Natural killer cell treated with Interleukin-12 subunit alpha and Interleukin-12 subunit beta and Interleukin-15 and Interleukin-18, amount 100 ng/mL, for 72 hours (primary cell): Measurements from ENCODE around the gene SLC17A9. TPM values are rescaled to one million over a fixed set of nuclear protein-coding genes. Genes with fewer than 3 reads are reported as not detected.
A peak's percentile ranks its signal among the peaks of the same experiment; 100 is the strongest.

Experiments
- ATAC-seq, 2 donors: fragments of 150-1000 bp; cut with Tn5 transposase in 1 of 2; sonication (Bioruptor Pico), chemical (Tn5 transposase) in 1 of 2; 2 replicates each; pipeline ENCODE4 v1.10.0; 2021
- DNase-seq: peaks from one replicate; pipeline ENCODE4 v3.0.0; 2022; ENCODE audit warnings: low spot score
- H3K27ac Mint-ChIP-seq, 2 donors: 1 replicate in 1 of 2; 2 replicates in 1 of 2; pipeline ENCODE4 v1.8.0; 2022; ENCODE audit warnings: mixed read lengths in 2 of 2, mild to moderate bottlenecking in 1 of 2, moderate library complexity in 1 of 2
- H3K27me3 Mint-ChIP-seq, 2 donors: 1 replicate in 1 of 2; 2 replicates in 1 of 2; pipeline ENCODE4 v1.8.0; 2022; ENCODE audit warnings: mixed read lengths in 2 of 2
- H3K36me3 Mint-ChIP-seq: one replicate; pipeline ENCODE4 v1.8.0; 2022; ENCODE audit warnings: mixed read lengths
- H3K4me1 Mint-ChIP-seq, 2 donors: 1 replicate in 1 of 2; 2 replicates in 1 of 2; pipeline ENCODE4 v1.8.0; 2022; ENCODE audit warnings: low read depth in 2 of 2, mixed read lengths in 2 of 2, mild to moderate bottlenecking in 1 of 2
- H3K4me3 Mint-ChIP-seq: one replicate; pipeline ENCODE4 v1.8.0; 2022; ENCODE audit warnings: mixed read lengths
- H3K9me3 Mint-ChIP-seq: 2 replicates; pipeline ENCODE4 v1.8.0; 2022; ENCODE audit warnings: mixed read lengths
- total RNA-seq, 2 donors: library from RNA; stranded (reverse); gene quantifications; one replicate each; pipeline ENCODE4 v1.2.3, GENCODE V29; 2022

Gene SLC17A9
- total RNA-seq, 2 donors from 2014 or later, result 34.9 to 100 TPM

DNA sequence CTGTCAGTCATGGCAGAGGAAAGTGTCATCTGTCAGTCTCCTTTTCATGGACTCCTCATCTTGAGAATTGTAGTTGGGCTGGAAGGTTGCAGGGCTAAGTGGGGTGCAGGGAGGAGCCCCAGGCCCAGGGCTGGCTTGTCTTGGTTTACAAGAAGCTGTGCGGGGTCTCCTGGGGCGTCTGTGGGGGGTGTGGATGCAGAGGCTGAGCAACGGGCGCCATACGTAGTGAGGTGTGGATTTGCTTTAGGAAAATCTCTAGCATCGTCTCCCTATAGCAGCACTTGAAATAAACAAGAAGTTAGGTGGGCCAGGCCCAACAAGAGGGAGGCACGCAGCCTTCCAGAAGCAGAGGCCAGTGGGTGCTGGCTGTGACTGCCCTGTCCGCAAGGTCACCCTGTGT is 1.8 kb upstream of the SLC17A9 start:
- DNase-seq (no peak), ATAC-seq (no peak)
- peaks cover 7% of the 10 kb centered on the region for H3K36me3 Mint-ChIP-seq
- H3K4me1 Mint-ChIP-seq, result peaks cover 10 to 21% of the 10 kb centered on the region in 2 donors
- no peak overlapping the region for H3K27ac Mint-ChIP-seq
- no peaks in the 10 kb centered on the region for H3K9me3 Mint-ChIP-seq
- no peak overlapping the region for H3K4me3 Mint-ChIP-seq
- no peaks in the 10 kb centered on the region for H3K27me3 Mint-ChIP-seq

DNA sequence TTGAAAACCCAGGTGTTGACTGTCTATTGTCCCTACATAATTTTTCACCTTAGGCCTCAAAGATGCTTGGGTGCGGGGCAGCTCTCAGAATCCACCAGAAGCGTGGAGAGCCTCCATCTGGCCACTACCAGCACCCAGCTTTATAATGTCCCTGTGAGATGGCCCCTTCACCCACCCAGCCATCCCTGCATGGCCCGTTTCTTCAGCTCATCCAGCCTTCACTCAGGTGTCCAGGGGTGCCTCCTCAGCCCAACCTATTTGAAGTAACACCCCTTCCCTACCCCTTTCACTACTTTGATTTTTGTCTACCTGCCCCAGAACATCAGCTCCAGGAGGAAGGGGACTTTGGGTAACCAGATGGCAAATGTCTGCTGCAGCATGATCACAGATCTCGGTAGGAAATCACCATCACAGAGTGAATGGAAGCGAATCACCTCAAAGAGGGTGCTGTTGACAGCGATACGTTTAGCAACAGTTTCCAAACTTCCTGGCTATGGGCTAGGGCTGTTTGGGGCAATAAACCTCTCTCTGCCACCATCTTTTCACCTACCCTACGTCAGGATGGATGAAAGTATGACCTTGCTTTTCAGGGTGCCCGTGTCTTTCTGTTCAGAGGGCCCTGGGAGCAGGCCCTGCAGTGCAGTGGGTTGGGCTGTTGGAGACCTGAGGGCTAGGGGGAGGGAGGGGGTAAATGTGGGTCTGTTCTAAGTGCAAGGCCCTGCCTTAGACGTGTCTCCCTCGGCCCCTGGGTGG is 1.2 kb upstream of the SLC17A9 start:
- DNase-seq (no peak), ATAC-seq (no peak)
- H3K36me3 Mint-ChIP-seq, result peaks cover 7% of the 10 kb centered on the region
- H3K27me3 Mint-ChIP-seq, result no peaks in the 10 kb centered on the region
- H3K4me3 Mint-ChIP-seq, result no peak overlapping the region
- peaks cover 10 to 21% of the 10 kb centered on the region in 2 donors for H3K4me1 Mint-ChIP-seq
- H3K9me3 Mint-ChIP-seq, result no peaks in the 10 kb centered on the region
- no peak overlapping the region for H3K27ac Mint-ChIP-seq

DNA sequence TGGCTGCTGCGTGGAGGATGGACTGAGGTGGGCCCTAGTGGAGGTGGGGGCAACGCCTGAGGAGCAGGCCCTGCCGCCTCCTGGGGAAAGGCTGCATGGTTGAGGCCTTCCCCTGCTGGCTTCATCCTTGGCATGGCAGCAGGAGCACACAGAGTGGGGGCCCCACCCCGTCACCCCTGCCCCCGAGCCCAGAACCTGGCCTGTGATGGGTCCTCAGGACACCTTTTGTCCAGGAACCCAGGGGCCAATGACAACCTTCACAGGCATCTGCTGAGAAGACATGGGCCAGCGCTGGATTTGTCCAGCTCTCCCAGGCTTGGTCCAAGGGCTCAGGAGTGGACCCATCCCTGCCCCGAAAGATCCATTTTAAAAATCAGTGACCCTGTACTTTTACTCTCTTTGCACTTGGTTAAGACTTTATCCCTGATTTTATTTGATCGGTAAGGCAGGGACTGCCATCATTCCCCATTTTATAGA is 575 bp upstream of the SLC17A9 start:
- Mint-ChIP-seq H3K4me3 (peak overlapping the region; percentile 86), H3K9me3 (no peaks in the 10 kb centered on the region), H3K27ac (peak overlapping the region; percentile 78 to 82), H3K27me3 (no peaks in the 10 kb centered on the region), H3K4me1 (peaks cover 10 to 21% of the 10 kb centered on the region in 2 donors), H3K36me3 (peaks cover 7% of the 10 kb centered on the region)
- DNase-seq (no peak), ATAC-seq (no peak)

DNA sequence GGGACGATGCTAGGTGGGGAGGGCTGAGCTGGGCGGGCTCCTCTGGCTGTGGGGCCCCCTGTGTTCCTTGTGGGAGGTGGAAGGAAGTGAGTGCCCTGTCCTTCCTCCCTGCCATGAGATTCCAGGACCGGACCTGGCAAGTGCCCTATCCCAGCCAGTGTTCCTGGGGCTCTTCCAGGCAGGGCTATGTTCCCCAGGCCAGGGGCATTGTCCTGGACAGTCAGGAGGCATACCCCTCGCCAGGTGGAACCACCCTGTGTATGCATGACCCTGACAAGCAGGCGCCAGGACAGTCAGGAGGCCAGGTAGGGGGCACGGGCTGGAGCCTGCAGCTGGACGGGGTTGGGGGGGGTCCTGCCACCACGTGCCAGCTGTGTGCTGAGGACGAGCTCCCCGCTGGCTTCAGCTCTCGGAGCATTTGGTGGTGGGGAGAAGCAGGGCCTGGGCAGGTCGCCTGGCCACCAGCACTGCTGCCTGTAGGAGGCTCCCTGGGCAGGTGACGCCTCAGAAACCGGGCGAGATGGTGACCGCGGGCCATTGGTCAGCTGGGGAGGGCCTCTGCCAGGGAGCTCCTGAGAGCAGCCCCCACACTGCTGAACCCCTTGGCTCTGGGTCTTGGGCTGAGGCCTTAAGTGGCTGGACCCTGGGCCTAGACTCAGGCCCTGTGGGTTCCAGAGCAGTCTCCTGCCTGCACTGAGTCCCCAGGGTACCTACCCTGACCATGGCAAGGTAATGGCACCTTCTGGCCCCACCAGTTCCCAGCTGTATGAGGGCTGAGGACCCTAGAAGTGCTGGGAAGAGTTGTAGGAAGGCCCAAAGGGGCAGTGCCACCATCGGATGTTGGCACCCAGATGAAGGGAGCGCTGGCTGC is 694 bp downstream of the SLC17A9 start:
- no peak for DNase-seq
- Mint-ChIP-seq H3K4me3 (peak overlapping the region; percentile 86), H3K27me3 (no peaks in the 10 kb centered on the region), H3K36me3 (no peaks in the 10 kb centered on the region), H3K27ac (peak overlapping the region; percentile 87 to 91), H3K4me1 (peaks cover 10 to 16% of the 10 kb centered on the region in 2 donors), H3K9me3 (no peaks in the 10 kb centered on the region)
- ATAC-seq, result peak in 1 of 2 donors; percentile 3

DNA sequence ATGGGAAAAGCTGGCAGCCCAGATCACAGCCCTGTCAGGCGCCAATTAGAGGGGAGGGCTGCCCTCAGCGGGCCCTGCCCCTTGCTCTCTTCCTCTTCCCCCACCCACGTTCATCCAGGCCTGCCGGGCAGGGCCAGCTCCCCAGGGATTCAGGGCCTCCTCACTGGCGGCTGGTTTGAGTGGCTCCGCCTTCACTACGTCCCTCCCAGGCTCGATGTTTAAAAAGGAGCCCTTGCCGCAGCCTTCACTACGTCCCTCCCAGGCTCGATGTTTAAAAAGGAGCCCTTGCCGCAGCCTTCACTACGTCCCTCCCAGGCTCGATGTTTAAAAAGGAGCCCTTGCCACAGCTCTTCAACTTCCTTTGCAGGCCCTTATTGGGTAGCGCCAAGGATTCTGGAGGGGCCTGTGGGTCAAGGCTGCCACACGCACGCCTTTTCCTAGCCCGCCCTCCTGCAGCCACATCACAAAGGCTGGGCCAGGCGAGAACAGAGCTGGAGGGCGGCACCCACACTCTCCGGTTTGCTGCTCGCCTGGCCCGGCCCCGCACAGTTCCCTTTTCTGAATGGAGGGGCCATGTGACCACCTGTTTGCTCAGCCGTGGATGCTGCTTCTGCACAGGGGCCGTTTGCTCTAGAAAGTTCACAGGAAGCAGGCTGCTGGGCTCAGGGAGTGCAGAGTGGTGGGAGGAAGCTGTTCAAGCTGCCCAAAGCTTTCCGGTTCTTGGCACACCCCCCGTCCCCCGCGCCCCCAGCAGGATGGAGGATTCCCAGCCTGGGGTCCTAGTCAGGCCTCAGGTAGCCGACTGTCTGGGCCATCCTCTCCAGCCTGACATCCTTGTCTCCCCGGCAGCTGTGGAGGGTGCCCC is 1.6 kb downstream of the SLC17A9 start:
- H3K4me1 Mint-ChIP-seq, result peaks cover 10 to 16% of the 10 kb centered on the region in 2 donors
- DNase-seq (no peak), ATAC-seq (peak; percentile 70 to 75)
- no peaks in the 10 kb centered on the region for H3K27me3 Mint-ChIP-seq
- peak overlapping the region; percentile 87 to 91 for H3K27ac Mint-ChIP-seq
- no peaks in the 10 kb centered on the region for H3K36me3 Mint-ChIP-seq
- H3K9me3 Mint-ChIP-seq, result no peaks in the 10 kb centered on the region
- H3K4me3 Mint-ChIP-seq, result peak overlapping the region; percentile 86

DNA sequence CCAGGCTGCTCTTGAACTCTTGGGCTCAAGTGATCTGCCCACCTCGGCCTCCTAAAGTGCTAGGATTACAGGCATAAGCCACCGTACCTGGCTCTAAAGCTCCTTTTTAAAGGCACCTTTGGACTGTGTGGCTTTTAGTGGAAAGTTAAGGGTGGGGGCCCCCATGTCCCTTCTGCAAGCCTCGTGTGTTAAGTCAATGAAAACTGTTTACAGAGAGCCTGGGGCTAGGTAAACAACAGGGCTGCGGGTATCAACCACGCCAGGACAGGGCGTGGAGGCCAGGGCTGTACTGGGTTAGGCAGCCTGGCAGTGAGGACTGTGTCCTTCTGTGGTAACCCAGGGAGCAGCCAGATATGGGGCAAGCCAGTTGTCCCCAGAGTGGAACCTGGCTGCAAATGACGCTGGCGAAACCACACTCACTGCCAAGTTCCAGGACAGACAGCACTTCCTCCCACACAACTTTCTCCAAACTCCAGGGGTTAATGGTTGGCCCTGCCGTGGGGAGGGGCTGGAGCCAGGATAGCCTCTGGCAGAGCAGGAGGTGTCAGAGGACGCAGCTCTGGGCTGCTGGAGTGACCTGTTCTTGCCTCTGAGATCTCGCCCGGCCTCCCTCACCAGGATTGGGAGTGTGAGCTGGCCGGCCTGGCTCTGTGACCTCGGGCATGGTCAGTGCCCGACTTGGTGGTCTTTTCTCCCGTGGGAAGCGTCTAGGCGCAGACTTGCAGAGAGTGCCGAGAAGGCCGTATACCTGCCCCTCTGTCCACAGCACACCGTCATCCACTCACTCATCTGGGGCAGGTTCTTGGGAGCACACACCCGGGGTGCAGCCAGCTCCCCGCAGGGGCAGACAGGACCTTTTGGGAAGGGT is 3.2 kb downstream of the SLC17A9 start:
- Mint-ChIP-seq H3K4me3 (no peak overlapping the region), H3K27ac (no peak overlapping the region)
- DNase-seq, result no peak

DNA sequence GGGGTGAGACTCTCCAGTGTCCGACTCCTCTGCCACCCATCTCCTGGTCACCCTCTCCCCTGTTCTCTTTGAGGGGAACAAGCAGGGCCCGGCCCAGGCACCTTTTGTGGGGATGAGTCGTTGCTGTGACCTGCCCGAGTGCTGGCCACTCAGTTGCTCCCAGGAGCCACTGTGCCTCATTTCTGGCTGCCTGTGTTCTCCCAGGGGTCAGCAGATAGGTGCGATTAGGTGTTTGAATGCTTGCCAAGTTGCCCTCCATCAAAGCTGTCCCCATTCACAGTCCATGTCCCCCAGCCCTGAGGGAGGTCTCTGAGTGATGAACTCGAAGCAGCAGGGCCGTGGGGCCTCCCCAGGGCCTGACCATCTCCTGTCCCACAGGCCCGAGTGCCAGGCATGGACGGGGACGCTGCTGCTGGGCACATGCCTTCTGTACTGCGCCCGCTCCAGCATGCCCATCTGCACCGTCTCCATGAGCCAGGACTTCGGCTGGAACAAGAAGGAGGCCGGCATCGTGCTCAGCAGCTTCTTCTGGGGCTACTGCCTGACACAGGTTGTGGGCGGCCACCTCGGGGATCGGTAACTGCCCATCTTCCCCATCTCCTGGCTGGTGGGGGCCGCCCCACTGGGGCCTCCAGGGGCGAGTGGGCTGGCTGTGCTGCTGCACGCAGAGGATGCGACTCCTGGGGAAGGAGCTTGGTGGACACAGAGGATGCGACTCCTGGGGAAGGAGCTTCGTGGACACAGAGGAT is 4.1 kb downstream of the SLC17A9 start:
- no peaks in the 10 kb centered on the region for H3K27me3 Mint-ChIP-seq
- H3K4me3 Mint-ChIP-seq, result no peak overlapping the region
- peaks cover 14 to 17% of the 10 kb centered on the region in 2 donors for H3K4me1 Mint-ChIP-seq
- no peaks in the 10 kb centered on the region for H3K36me3 Mint-ChIP-seq
- no peaks in the 10 kb centered on the region for H3K9me3 Mint-ChIP-seq
- H3K27ac Mint-ChIP-seq, result no peak overlapping the region
- ATAC-seq, result no peak
- no peak for DNase-seq

More for the DNA sequence above, 3.2 kb downstream of the SLC17A9 start:
- Mint-ChIP-seq H3K4me1 (peaks cover 14 to 17% of the 10 kb centered on the region in 2 donors), H3K36me3 (no peaks in the 10 kb centered on the region), H3K27me3 (no peaks in the 10 kb centered on the region), H3K9me3 (no peaks in the 10 kb centered on the region)
- ATAC-seq, result no peak

DNA sequence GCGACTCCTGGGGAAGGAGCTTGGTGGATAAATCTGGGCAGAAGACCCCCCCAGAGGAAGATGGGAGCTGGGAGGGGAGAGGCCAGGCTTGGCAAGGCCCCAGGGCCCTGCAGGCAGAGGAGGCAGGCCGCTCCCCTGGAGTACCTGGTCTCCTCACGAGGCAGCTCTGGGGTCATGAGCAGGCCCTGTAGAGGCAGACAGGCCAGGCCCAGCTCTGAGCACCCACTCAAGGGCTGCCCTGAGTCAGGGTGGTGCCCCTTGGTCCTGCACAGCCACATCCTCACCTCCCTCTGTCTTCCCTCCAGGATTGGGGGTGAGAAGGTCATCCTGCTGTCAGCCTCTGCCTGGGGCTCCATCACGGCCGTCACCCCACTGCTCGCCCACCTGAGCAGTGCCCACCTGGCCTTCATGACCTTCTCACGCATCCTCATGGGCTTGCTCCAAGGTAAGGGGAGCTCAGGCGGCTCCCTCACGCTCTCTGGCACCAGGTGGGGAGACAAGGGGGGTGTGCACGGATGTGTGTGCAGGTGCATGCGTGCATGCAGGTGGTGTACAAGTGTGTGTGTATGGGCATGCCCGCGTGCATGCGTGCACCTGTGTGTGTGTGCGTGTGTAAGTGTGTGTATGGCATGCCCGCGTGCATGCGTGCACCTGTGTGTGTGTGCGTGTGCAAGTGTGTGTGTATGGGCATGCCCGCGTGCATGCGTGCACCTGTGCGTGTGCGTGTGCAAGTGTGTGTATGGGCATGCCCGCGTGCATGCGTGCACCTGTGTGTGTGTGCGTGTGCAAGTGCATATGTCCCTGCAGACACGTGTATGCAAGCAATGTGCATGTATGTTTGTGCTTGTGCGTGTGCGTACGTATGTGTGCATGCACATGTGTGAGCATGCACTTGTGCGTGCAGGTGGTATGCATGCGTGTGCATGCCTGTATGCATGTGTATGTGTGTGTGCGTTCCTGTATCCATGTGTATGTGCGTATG is 4.9 kb downstream of the SLC17A9 start:
- Mint-ChIP-seq H3K9me3 (no peaks in the 10 kb centered on the region), H3K36me3 (no peaks in the 10 kb centered on the region), H3K4me1 (peaks cover 10 to 14% of the 10 kb centered on the region in 2 donors), H3K4me3 (no peak overlapping the region), H3K27me3 (no peaks in the 10 kb centered on the region), H3K27ac (no peak overlapping the region)
- DNase-seq (no peak), ATAC-seq (no peak)

DNA sequence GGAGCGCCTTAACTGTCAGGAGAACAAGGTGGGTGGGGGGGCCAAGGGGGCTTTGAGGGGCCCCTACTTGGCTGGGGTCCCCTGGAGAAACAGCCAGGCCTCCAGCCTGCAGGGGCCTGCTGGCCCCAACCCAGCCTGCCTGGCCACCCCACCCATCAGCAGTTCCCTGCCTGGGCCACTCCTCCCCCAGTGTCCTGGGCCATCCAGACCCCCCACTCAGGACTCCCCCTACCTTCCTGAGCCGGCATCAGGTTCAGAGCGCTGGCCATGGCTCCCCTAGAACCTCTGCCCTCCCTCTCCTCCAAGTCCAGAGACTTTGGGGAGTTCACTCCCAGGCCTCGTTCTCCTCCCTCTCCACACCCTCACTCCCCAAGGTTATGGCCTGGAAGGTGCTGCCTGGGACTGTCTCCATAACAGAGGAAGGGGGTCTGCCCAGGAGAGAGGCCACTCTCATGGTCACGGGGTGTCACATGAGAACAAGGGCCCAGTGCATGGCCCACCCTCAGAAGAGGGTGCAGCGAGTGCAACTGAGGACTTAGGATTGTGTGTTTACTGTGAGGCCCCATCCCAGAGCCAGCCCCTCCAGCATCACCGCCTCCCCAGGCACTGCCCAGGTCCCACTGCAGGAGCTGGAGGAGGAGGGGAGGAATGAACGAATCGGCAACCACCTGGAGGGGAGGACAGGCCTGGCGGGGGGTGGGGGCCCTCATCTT is 6.0 kb downstream of the SLC17A9 start:
- H3K27me3 Mint-ChIP-seq, result no peaks in the 10 kb centered on the region
- peaks cover 10 to 13% of the 10 kb centered on the region in 2 donors for H3K4me1 Mint-ChIP-seq
- ATAC-seq (no peak), DNase-seq (no peak)
- H3K27ac Mint-ChIP-seq, result no peak overlapping the region
- H3K4me3 Mint-ChIP-seq, result no peak overlapping the region
- H3K36me3 Mint-ChIP-seq, result no peaks in the 10 kb centered on the region
- H3K9me3 Mint-ChIP-seq, result no peaks in the 10 kb centered on the region

DNA sequence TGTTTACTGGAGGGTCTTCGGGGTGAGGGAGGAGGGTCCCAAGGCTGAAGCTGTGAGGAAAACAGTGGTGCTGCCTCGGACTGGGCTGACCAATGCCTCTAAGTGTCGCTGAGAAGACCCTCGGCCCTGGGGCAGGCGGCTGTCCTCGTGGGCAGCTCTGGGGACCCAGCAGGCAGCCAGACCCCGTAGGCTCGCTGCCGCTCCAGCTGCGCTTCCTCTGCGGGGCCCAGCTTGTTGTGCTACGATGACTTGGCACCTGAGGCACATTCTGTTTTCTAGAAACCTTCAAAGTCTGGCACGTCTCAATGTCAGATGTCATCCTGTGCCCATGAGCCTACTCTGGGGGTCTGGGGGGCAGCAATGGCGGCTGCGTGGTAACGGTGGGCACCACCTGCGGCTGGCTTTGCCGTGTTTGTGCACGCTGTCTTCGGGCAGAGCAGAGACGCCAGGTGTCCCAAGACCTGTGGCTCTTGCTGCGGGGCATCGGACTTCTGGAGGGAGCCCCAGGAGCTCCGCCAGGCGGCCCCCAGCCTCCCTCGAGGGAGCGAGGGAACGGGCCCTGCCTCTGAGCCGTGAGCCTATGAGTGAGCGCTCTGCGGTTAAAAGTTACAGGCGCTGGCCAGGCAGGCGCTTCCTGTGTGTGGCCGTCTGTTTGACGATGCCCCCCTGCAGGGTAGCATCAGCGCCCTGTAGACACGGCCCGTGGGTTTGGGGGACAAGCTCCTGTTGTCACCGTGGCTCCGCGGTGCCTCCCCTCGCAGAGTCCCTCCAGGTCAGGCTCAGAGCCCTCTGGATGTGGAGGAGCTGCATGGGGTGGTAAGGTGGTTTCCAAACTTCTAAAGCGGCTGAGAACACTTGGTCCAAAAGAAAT is 6.8 kb downstream of the SLC17A9 start:
- Mint-ChIP-seq H3K27me3 (no peaks in the 10 kb centered on the region), H3K4me1 (peaks cover 4 to 5% of the 10 kb centered on the region in 2 donors), H3K27ac (no peak overlapping the region), H3K4me3 (no peak overlapping the region), H3K36me3 (no peaks in the 10 kb centered on the region), H3K9me3 (no peaks in the 10 kb centered on the region)
- DNase-seq (no peak), ATAC-seq (peak; percentile 70 to 71)
